Measurements from ENCODE around the gene HSPA1L.

- TF ChIP-seq POLR2AphosphoS5 (IDR thresholded peaks at IDR 0.05) = no peak
- TF ChIP-seq CTCF (IDR thresholded peaks at IDR 0.05) = no peak
Observed at GRCh38 chr6:31864818-31865204, 49.7 kb upstream of the HSPA1L start.
